NB4 (cell line): Measurements from ENCODE around the gene SEL1L.

Source experiments
- CTCF ChIP-seq: IDR thresholded peaks from one replicate; pipeline ENCODE4 v1.5.1; 2012; ENCODE audit warnings: low read depth, low read length
- MAX ChIP-seq: IDR thresholded peaks from 2 replicates; pipeline ENCODE4 v1.6.1; 2011; ENCODE audit warnings: low read depth, low read length
- MYC ChIP-seq: IDR thresholded peaks from 2 replicates; pipeline ENCODE4 v1.6.1; 2011; ENCODE audit warnings: low read depth, low read length
- POLR2A ChIP-seq: IDR thresholded peaks from 2 replicates; pipeline ENCODE4 v1.6.1; 2011; ENCODE audit warnings: mild to moderate bottlenecking; ENCODE audit not compliant: insufficient read length; ENCODE audit errors: extremely low read depth

DNA sequence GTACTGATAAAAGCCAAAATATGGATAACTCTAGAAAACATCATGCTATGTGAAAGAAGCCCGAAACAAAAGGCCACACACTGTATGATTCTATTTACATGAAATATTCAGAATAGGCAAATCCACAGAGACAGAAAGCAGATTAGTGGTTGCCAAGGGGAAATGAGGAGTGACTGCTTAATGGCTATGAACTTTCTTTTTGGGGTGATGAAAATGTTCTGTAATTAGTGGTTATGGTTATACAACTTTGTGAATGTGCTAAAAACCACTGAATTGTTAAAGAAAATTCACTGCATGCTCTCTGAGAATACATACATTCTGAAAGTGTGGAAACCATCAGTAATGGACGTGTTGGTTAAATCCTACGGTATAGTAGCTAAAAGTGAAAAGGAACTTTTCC is 93.6 kb downstream of the SEL1L start:
- TF ChIP-seq CTCF (no peak), POLR2A (no peak), MAX (no peak), MYC (no peak)
